Prostate gland (tissue), 2 donors: Measurements from ENCODE around the gene CENPX.

Experiments used
- CTCF ChIP-seq, 4 experiments: fragments of 200-600 bp in 2 of 4; fragments of 450-650 bp in 2 of 4; sonication (generic) in 2 of 4; IDR thresholded peaks; 1 replicate in 3 of 4; 2 replicates in 1 of 4; pipeline ENCODE4 v1.5.1; 2016 to 2019; ENCODE audit warnings: antibody characterized with exemption in 4 of 4, mild to moderate bottlenecking in 2 of 4, moderate library complexity in 2 of 4
- POLR2A ChIP-seq: fragments of 450-650 bp; IDR thresholded peaks from one replicate; pipeline ENCODE4 v1.6.1; 2016; ENCODE audit warnings: antibody characterized with exemption, mild to moderate bottlenecking
- POLR2AphosphoS5 ChIP-seq: sonication (generic); formaldehyde crosslinking; IDR thresholded peaks from one replicate; pipeline ENCODE4 v1.6.1; 2017; ENCODE audit warnings: antibody characterized with exemption

GRCh38 chr17:82008941-82009405 lies 13.7 kb downstream of the CENPX start:
- TF ChIP-seq POLR2A (no peak), CTCF (IDR thresholded peaks at IDR 0.05) (no peak), POLR2AphosphoS5 (no peak)
